Left ventricle myocardium inferior (tissue), 1 donor: ENCODE measurements around the gene HSD11B2. TPM values are rescaled to one million over a fixed set of nuclear protein-coding genes. Genes with fewer than 3 reads are reported as not detected.

Experiments used
- DNase-seq: peaks from one replicate; pipeline ENCODE4 v3.0.0-alpha.2; 2020
- H3K27ac ChIP-seq: fragments of 200-600 bp; replicated peaks from 2 replicates; pipeline ENCODE4 v1.8.0; 2021
- H3K27me3 ChIP-seq: fragments of 200-600 bp; 2 replicates; pipeline ENCODE4 v1.8.0; 2021; ENCODE audit warnings: low read depth
- H3K36me3 ChIP-seq: fragments of 200-600 bp; 2 replicates; pipeline ENCODE4 v1.8.0; 2021
- H3K4me1 ChIP-seq: fragments of 200-600 bp; 2 replicates; pipeline ENCODE4 v1.8.0; 2021
- H3K4me3 ChIP-seq: fragments of 200-600 bp; 2 replicates; pipeline ENCODE4 v1.8.0; 2021; ENCODE audit warnings: mild to moderate bottlenecking, moderate library complexity
- H3K9me3 ChIP-seq: fragments of 200-600 bp; replicated peaks from 2 replicates; pipeline ENCODE4 v1.8.0; 2021
- CTCF ChIP-seq: fragments of 200-600 bp; IDR thresholded peaks from 2 replicates; pipeline ENCODE4 v1.8.0; 2021; ENCODE audit warnings: antibody characterized with exemption, mild to moderate bottlenecking, borderline replicate concordance
- intact Hi-C: fragments of 100-400 bp; cut with micrococcal nuclease; formaldehyde crosslinking; loops from one replicate; pipeline ENCODE4 v1.11.0; 2022
- total RNA-seq: library from RNA; stranded (reverse); fragmentation: NEBNext Ultra II Directional; extraction: Animal tissue kit (Norgen Biotek cat#: 25700); gene quantifications from one replicate; pipeline ENCODE4 v1.2.1, GENCODE V29; 2021
- donor health status: DM: no; HTN: yes; CAD: no; lungs with severe emphysema.

The HSD11B2 gene
- total RNA-seq, 1 donor from 2014 or later, result 0.99 TPM

GRCh38 chr16:67388191-67388590, 42.7 kb upstream of the HSD11B2 start:
- Histone ChIP-seq H3K36me3 (no peaks in the 10 kb centered on the region), H3K9me3 (no peaks in the 10 kb centered on the region), H3K27ac (no peak overlapping the region), H3K4me3 (no peak overlapping the region), H3K27me3 (no peaks in the 10 kb centered on the region), H3K4me1 (peaks cover 23% of the 10 kb centered on the region)
- no peak for TF ChIP-seq CTCF
- intact Hi-C loops, result no loop called here
- no peak for DNase-seq

- no peak for DNase-seq
- Histone ChIP-seq H3K4me3 (no peak overlapping the region), H3K27me3 (peaks cover 1% of the 10 kb centered on the region), H3K4me1 (peaks cover 27% of the 10 kb centered on the region), H3K36me3 (no peaks in the 10 kb centered on the region), H3K27ac (no peak overlapping the region), H3K9me3 (no peaks in the 10 kb centered on the region)
- intact Hi-C loops, result no loop called here
- TF ChIP-seq CTCF, result no peak
These were observed 42.3 kb upstream of the HSD11B2 start for GRCh38 chr16:67388591-67388990.

- no peak for TF ChIP-seq CTCF
- peaks cover 41% of the 10 kb centered on the region for H3K4me1 ChIP-seq
- intact Hi-C loops, result no loop called here
- DNase-seq, result peak; percentile 46
- H3K4me3 ChIP-seq, result no peak overlapping the region
- no peaks in the 10 kb centered on the region for H3K36me3 ChIP-seq
- no peak overlapping the region for H3K27ac ChIP-seq
- H3K9me3 ChIP-seq, result no peaks in the 10 kb centered on the region
- peaks cover 17% of the 10 kb centered on the region for H3K27me3 ChIP-seq
These were observed 40.8 kb upstream of the HSD11B2 start for GRCh38 chr16:67389911-67390815.

GRCh38 chr16:67390816-67391423, 40.0 kb upstream of the HSD11B2 start:
- Histone ChIP-seq H3K4me3 (peak overlapping the region; percentile 66), H3K4me1 (peaks cover 49% of the 10 kb centered on the region), H3K9me3 (no peaks in the 10 kb centered on the region), H3K36me3 (no peaks in the 10 kb centered on the region), H3K27me3 (peaks cover 19% of the 10 kb centered on the region), H3K27ac (peak overlapping the region; percentile 69)
- intact Hi-C loops, result no loop called here
- no peak for TF ChIP-seq CTCF
- DNase-seq, result no peak

GRCh38 chr16:67391424-67392300, 39.3 kb upstream of the HSD11B2 start:
- peaks cover 19% of the 10 kb centered on the region for H3K27me3 ChIP-seq
- peaks cover 56% of the 10 kb centered on the region for H3K4me1 ChIP-seq
- intact Hi-C loops, result no loop called here
- H3K36me3 ChIP-seq, result no peaks in the 10 kb centered on the region
- H3K4me3 ChIP-seq, result peak overlapping the region; percentile 66
- TF ChIP-seq CTCF, result no peak
- no peak for DNase-seq
- H3K9me3 ChIP-seq, result no peaks in the 10 kb centered on the region
- peak overlapping the region; percentile 69 for H3K27ac ChIP-seq
